Amygdala (tissue), 56 donors: Measurements from ENCODE around the gene SEPTIN5.

Experiments used
- DNase-seq, 56 donors: peaks; one replicate each; lab custom pipeline; 2025; lab: John Stamatoyannopoulos, UW

SEPTIN5 gene

GRCh38 chr22:19730655-19731360, 16.5 kb downstream of the SEPTIN5 start:
- DNase-seq = peak in 54 of 56 donors; percentile 8 to 85 (median 59)

GRCh38 chr22:19731361-19732135, 17.2 kb downstream of the SEPTIN5 start:
- DNase-seq = no peak

GRCh38 chr22:19732403-19733113, 18.3 kb downstream of the SEPTIN5 start:
- DNase-seq = no peak

GRCh38 chr22:19733755-19734154, 19.5 kb downstream of the SEPTIN5 start:
- no peak for DNase-seq

- DNase-seq = no peak
Observed at GRCh38 chr22:19734163-19734562, 19.9 kb downstream of the SEPTIN5 start.

- DNase-seq = no peak
Observed at GRCh38 chr22:19734837-19735382, 20.6 kb downstream of the SEPTIN5 start.

- no peak for DNase-seq
Observed at GRCh38 chr22:19735665-19736510, 21.6 kb downstream of the SEPTIN5 start.

GRCh38 chr22:19737846-19738663, 23.8 kb downstream of the SEPTIN5 start:
- DNase-seq = no peak

GRCh38 chr22:19738664-19739447, 24.6 kb downstream of the SEPTIN5 start:
- DNase-seq = no peak

- no peak for DNase-seq
Observed at GRCh38 chr22:19739448-19739895, 25.2 kb downstream of the SEPTIN5 start.

GRCh38 chr22:19739911-19740449, 25.7 kb downstream of the SEPTIN5 start:
- no peak for DNase-seq

- DNase-seq = no peak
Observed at GRCh38 chr22:19740586-19740985, 26.3 kb downstream of the SEPTIN5 start.

GRCh38 chr22:19741053-19741452, 26.8 kb downstream of the SEPTIN5 start:
- DNase-seq = no peak

GRCh38 chr22:19742160-19743066, 28.1 kb downstream of the SEPTIN5 start:
- DNase-seq = peak in 5 of 56 donors; percentile 10 to 33 (median 14)

- no peak for DNase-seq
Observed at GRCh38 chr22:19743081-19743480, 28.8 kb downstream of the SEPTIN5 start.

- DNase-seq = no peak
Observed at GRCh38 chr22:19743651-19744050, 29.3 kb downstream of the SEPTIN5 start.
